ENCODE measurements around the gene USP4.

Gene USP4

GRCh38 chr3:49341996-49342395 lies 2.1 kb upstream of the USP4 start:
- Histone ChIP-seq H3K4me3 (replicated peaks; ENCODE audit: insufficient read depth, low read length) (no peak overlapping the region), H3K27me3 (ENCODE audit: insufficient read depth, poor library complexity, severe bottlenecking) (no peaks in the 10 kb centered on the region), H3K27ac (replicated peaks) (peak overlapping the region; percentile 99)
- no peak for TF ChIP-seq SPI1 (IDR thresholded peaks at IDR 0.05; ENCODE audit: borderline replicate concordance, low read depth)
- no peak for TF ChIP-seq POLR2AphosphoS5 (IDR thresholded peaks at IDR 0.05; ENCODE audit: low read depth)
- TF ChIP-seq, protein P1, sequence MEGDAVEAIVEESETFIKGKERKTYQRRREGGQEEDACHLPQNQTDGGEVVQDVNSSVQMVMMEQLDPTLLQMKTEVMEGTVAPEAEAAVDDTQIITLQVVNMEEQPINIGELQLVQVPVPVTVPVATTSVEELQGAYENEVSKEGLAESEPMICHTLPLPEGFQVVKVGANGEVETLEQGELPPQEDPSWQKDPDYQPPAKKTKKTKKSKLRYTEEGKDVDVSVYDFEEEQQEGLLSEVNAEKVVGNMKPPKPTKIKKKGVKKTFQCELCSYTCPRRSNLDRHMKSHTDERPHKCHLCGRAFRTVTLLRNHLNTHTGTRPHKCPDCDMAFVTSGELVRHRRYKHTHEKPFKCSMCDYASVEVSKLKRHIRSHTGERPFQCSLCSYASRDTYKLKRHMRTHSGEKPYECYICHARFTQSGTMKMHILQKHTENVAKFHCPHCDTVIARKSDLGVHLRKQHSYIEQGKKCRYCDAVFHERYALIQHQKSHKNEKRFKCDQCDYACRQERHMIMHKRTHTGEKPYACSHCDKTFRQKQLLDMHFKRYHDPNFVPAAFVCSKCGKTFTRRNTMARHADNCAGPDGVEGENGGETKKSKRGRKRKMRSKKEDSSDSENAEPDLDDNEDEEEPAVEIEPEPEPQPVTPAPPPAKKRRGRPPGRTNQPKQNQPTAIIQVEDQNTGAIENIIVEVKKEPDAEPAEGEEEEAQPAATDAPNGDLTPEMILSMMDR (IDR thresholded peaks at IDR 0.05; ENCODE audit: insufficient read depth, low read length) = no peak
- TF ChIP-seq GABPA (IDR thresholded peaks at IDR 0.05; ENCODE audit: low read depth) = no peak
- TF ChIP-seq, protein P2, sequence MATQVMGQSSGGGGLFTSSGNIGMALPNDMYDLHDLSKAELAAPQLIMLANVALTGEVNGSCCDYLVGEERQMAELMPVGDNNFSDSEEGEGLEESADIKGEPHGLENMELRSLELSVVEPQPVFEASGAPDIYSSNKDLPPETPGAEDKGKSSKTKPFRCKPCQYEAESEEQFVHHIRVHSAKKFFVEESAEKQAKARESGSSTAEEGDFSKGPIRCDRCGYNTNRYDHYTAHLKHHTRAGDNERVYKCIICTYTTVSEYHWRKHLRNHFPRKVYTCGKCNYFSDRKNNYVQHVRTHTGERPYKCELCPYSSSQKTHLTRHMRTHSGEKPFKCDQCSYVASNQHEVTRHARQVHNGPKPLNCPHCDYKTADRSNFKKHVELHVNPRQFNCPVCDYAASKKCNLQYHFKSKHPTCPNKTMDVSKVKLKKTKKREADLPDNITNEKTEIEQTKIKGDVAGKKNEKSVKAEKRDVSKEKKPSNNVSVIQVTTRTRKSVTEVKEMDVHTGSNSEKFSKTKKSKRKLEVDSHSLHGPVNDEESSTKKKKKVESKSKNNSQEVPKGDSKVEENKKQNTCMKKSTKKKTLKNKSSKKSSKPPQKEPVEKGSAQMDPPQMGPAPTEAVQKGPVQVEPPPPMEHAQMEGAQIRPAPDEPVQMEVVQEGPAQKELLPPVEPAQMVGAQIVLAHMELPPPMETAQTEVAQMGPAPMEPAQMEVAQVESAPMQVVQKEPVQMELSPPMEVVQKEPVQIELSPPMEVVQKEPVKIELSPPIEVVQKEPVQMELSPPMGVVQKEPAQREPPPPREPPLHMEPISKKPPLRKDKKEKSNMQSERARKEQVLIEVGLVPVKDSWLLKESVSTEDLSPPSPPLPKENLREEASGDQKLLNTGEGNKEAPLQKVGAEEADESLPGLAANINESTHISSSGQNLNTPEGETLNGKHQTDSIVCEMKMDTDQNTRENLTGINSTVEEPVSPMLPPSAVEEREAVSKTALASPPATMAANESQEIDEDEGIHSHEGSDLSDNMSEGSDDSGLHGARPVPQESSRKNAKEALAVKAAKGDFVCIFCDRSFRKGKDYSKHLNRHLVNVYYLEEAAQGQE (IDR thresholded peaks at IDR 0.05; ENCODE audit: insufficient replicate concordance, low read depth) = no peak
- no peak for DNase-seq (ENCODE audit: low read depth in 1 of 2, low spot score in 1 of 2)

GRCh38 chr3:49339581-49339940 lies 292 bp downstream of the USP4 start:
- DNase-seq (ENCODE audit: low read depth in 1 of 2, low spot score in 1 of 2) = no peak
- TF ChIP-seq SPI1 (IDR thresholded peaks at IDR 0.05; ENCODE audit: borderline replicate concordance, low read depth) (no peak), GABPA (IDR thresholded peaks at IDR 0.05; ENCODE audit: low read depth) (no peak), POLR2AphosphoS5 (IDR thresholded peaks at IDR 0.05; ENCODE audit: low read depth) (no peak)
- TF ChIP-seq, protein P1 (IDR thresholded peaks at IDR 0.05; ENCODE audit: insufficient read depth, low read length) = no peak
- TF ChIP-seq, protein P2 (IDR thresholded peaks at IDR 0.05; ENCODE audit: insufficient replicate concordance, low read depth) = no peak
- Histone ChIP-seq H3K27ac (replicated peaks) (peak overlapping the region; percentile 99), H3K27me3 (ENCODE audit: insufficient read depth, poor library complexity, severe bottlenecking) (no peaks in the 10 kb centered on the region), H3K4me3 (replicated peaks; ENCODE audit: insufficient read depth, low read length) (peak overlapping the region; percentile 89)

DNA sequence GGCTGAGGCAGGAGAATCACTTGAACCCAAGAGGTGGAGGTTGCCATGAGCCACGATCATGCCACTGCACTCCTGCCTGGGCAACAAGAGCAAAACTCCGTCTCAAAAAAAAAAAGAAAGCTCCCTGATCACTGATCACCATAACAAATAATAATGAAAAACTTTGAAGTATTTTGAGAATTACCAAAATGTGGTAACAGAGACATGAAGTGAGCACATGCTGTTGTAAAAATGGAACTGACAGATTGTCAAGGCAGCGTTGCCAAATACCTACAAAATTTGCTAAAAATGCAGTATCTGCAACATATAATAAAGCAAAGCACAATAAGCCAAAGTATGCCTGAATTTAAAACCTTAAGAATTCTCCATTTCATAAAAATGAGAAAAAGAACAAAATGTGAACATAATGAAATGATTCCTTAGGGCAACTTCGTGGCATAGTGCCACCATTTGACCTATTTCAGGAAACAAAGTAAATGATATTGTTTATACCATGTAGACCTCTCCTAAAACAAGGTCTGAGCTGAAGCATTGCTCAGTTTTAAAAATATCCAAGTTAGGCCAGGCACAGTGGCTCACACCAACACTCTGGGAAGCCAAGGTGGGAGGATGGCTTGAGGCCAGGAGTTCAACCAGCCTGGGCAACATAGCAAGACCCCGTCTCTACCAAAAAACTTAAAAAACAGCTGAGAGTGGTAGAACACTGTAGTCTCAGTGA lies 5.8 kb downstream of the USP4 start:
- no peak for DNase-seq (ENCODE audit: low read depth in 1 of 2, low spot score in 1 of 2)
- H3K4me3 ChIP-seq (replicated peaks; ENCODE audit: insufficient read depth, low read length) = no peak overlapping the region
- H3K27ac ChIP-seq (replicated peaks) = peak overlapping the region; percentile 81
- H3K27me3 ChIP-seq (ENCODE audit: insufficient read depth, poor library complexity, severe bottlenecking) = no peaks in the 10 kb centered on the region
- TF ChIP-seq POLR2AphosphoS5 (IDR thresholded peaks at IDR 0.05; ENCODE audit: low read depth) (no peak), GABPA (IDR thresholded peaks at IDR 0.05; ENCODE audit: low read depth) (no peak), SPI1 (IDR thresholded peaks at IDR 0.05; ENCODE audit: borderline replicate concordance, low read depth) (no peak)
- TF ChIP-seq, protein P1 (IDR thresholded peaks at IDR 0.05; ENCODE audit: insufficient read depth, low read length) = no peak
- TF ChIP-seq, protein P2 (IDR thresholded peaks at IDR 0.05; ENCODE audit: insufficient replicate concordance, low read depth) = no peak

Data from HL-60 (cell line).